Measurements from ENCODE around the gene TRMT1. TPM values are rescaled to one million over a fixed set of nuclear protein-coding genes. Genes with fewer than 3 reads are reported as not detected.

The TRMT1 gene
- total and polyA plus RNA-seq, 3 donors from 2014 or later, result 35.9 to 50.0 (median 44.8) TPM

- DNase-seq, result no peak
- Histone ChIP-seq H3K27me3 (no peaks in the 10 kb centered on the region), H3K36me3 (ENCODE audit: low read depth, missing control alignments) (no peaks in the 10 kb centered on the region), H3K27ac (peak overlapping the region in 1 of 2 donors; percentile 27), H3K4me1 (peaks cover 46% of the 10 kb centered on the region), H3K4me3 (peak overlapping the region in 1 of 2 donors; percentile 15), H3K9me3 (no peaks in the 10 kb centered on the region)
- no peak for TF ChIP-seq CTCF (IDR thresholded peaks at IDR 0.05)
- no peak for TF ChIP-seq POLR2A (IDR thresholded peaks at IDR 0.05)
- intact Hi-C loops (cut with DNase I; ENCODE audit: low total_unique reads), result no loop called here
- 82 to 92% methylated on average over 16 to 32 of the region's 32 CpGs for WGBS, 2 donors
Observed at GRCh38 chr19:13070425-13071140, 46.0 kb downstream of the TRMT1 start.

DNA sequence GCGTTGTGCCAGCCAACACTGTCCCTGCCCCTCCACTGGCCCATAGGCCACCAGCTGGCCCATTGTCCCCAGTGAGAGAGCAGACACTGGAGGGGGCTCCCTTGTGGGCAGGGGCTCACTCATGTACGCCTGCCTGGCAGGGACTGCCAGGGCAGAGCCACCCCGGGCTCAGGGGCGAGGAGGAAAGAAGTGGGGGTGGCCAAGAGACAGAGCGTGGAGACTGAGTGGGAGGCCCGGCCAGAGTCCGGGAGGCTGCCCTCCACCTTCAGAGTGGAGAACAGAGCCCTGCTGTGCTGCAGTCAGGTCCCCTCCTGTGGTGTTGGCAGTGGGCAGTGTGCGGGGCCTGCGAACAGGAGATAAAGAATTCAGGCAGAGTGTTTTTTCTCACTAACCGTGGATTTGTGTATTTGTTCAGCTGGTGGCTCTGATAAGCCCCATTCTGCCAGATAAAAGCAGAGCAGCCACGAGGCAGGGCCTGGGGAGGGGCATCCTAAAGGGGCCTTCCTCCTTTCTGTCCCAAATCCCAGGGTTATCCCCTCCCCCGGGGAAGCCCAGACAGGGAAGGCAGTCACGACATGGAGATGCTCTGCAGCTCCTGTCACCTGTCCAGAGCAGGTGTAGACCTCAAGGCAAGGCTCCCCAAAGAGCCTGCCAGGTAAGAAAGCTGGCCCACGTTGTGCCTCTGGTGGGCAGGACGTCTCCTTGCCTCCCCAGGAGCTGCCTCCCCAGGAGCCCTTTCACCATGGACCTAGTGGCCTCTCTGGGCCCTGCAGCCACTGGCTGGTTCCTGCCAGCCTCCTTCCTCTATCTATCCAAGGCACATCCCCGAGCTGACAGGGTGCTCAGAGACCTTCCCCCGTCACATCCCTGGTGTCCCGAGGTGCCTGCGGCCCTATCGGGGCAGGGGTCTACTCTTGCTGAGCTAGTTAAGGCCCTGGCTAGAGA is 46.9 kb downstream of the TRMT1 start:
- no peak for DNase-seq
- H3K9me3 ChIP-seq, result no peaks in the 10 kb centered on the region
- no peaks in the 10 kb centered on the region for H3K27me3 ChIP-seq
- TF ChIP-seq POLR2A (IDR thresholded peaks at IDR 0.05), result no peak
- intact Hi-C loops (cut with DNase I; ENCODE audit: low total_unique reads), result no loop called here
- 48 to 51% methylated on average over 5 to 20 of the region's 20 CpGs for WGBS, 2 donors
- H3K27ac ChIP-seq, result peak overlapping the region in 1 of 2 donors; percentile 27
- H3K4me3 ChIP-seq, result peak overlapping the region in 1 of 2 donors; percentile 15
- H3K36me3 ChIP-seq (ENCODE audit: low read depth, missing control alignments), result no peaks in the 10 kb centered on the region
- peaks cover 50% of the 10 kb centered on the region for H3K4me1 ChIP-seq

- Histone ChIP-seq H3K4me1 (peaks cover 63% of the 10 kb centered on the region), H3K9me3 (no peaks in the 10 kb centered on the region), H3K4me3 (no peak overlapping the region), H3K27me3 (no peaks in the 10 kb centered on the region), H3K27ac (no peak overlapping the region), H3K36me3 (ENCODE audit: low read depth, missing control alignments) (no peaks in the 10 kb centered on the region)
- DNase-seq, result peak; percentile 59
- intact Hi-C loops (cut with DNase I; ENCODE audit: low total_unique reads), result no loop called here
- TF ChIP-seq POLR2A (IDR thresholded peaks at IDR 0.05), result no peak
- TF ChIP-seq CTCF (IDR thresholded peaks at IDR 0.05), result no peak
- WGBS, 2 donors, result 33 to 51% methylated on average over 3 to 6 of the region's 6 CpGs
Observed at GRCh38 chr19:13068085-13068846, 48.3 kb downstream of the TRMT1 start.

GRCh38 chr19:13066933-13067807 is 49.4 kb downstream of the TRMT1 start:
- no peaks in the 10 kb centered on the region for H3K9me3 ChIP-seq
- no peaks in the 10 kb centered on the region for H3K27me3 ChIP-seq
- peaks cover 70% of the 10 kb centered on the region for H3K4me1 ChIP-seq
- H3K4me3 ChIP-seq, result no peak overlapping the region
- no peak overlapping the region for H3K27ac ChIP-seq
- WGBS, 2 donors, result 55 to 60% methylated on average over 8 to 17 of the region's 17 CpGs
- intact Hi-C loops (cut with DNase I; ENCODE audit: low total_unique reads), result no loop called here
- TF ChIP-seq POLR2A (IDR thresholded peaks at IDR 0.05) (no peak), CTCF (IDR thresholded peaks at IDR 0.05) (no peak)
- DNase-seq, result no peak
- no peaks in the 10 kb centered on the region for H3K36me3 ChIP-seq (ENCODE audit: low read depth, missing control alignments)
